ENCODE results near the gene DDX55. TPM values are rescaled to one million over a fixed set of nuclear protein-coding genes. Genes with fewer than 3 reads are reported as not detected.

The DDX55 gene
- polyA plus RNA-seq, 3 donors, result 6.6 to 32.9 (median 8.8) TPM

- intact Hi-C loops (cut with micrococcal nuclease), result no loop called here
- Mint-ChIP-seq H3K27ac (no peak overlapping the region), H3K36me3 (peaks cover 74 to 87% of the 10 kb centered on the region in 2 donors), H3K9me3 (no peaks in the 10 kb centered on the region), H3K4me3 (no peak overlapping the region), H3K4me1 (peaks cover 4% of the 10 kb centered on the region), H3K27me3 (ENCODE audit: low read depth in 3 of 3) (no peaks in the 10 kb centered on the region)
- Histone ChIP-seq H3K27ac (ENCODE audit: low read depth in 1 of 2, low read length in 2 of 2) (no peak overlapping the region), H3K27me3 (ENCODE audit: control insufficient read depth in 2 of 2, insufficient read depth in 2 of 2, low read length in 2 of 2) (no peaks in the 10 kb centered on the region), H3K4me2 (replicated peaks; ENCODE audit: extremely low read depth, low read length, poor library complexity, severe bottlenecking) (no peak overlapping the region), H3K4me3 (replicated peaks in 1 of 3; ENCODE audit: low read depth in 2 of 3, low read length in 3 of 3) (no peak overlapping the region), H3K9me3 (replicated peaks in 1 of 2; ENCODE audit: control insufficient read depth in 1 of 2, insufficient read depth in 1 of 2, low read length in 2 of 2) (no peaks in the 10 kb centered on the region), H2AFZ (ENCODE audit: insufficient read depth, low read depth, low read length, poor library complexity, severe bottlenecking) (no peak overlapping the region), H3K4me1 (ENCODE audit: control insufficient read depth in 1 of 2, insufficient read depth in 2 of 2, low read length in 2 of 2) (peaks cover 4 to 5% of the 10 kb centered on the region in 2 donors), H3K36me3 (replicated peaks in 1 of 2; ENCODE audit: control insufficient read depth in 1 of 2, insufficient read depth in 2 of 2, low read length in 2 of 2) (peaks cover 74 to 88% of the 10 kb centered on the region in 2 donors), H3K79me2 (ENCODE audit: insufficient read depth, low read length) (peaks cover 38% of the 10 kb centered on the region), H3K9ac (ENCODE audit: insufficient read depth, low read length, poor library complexity, severe bottlenecking) (no peak overlapping the region), H4K20me1 (ENCODE audit: insufficient read depth, low read length) (peaks cover 9% of the 10 kb centered on the region)
- TF ChIP-seq CTCF (IDR thresholded peaks at IDR 0.05), result no peak
- DNase-seq, result no peak
- WGBS (ENCODE audit: insufficient coverage), result 97% methylated on average over 4 of the region's 4 CpGs
Observed at GRCh38 chr12:123607756-123608155, 5.9 kb downstream of the DDX55 start.

GRCh38 chr12:123608182-123608581 is 6.3 kb downstream of the DDX55 start:
- H3K4me3 ChIP-seq (replicated peaks in 1 of 3; ENCODE audit: low read depth in 2 of 3, low read length in 3 of 3), result no peak overlapping the region
- no peak overlapping the region for H3K4me3 Mint-ChIP-seq
- no peak overlapping the region for H3K4me2 ChIP-seq (replicated peaks; ENCODE audit: extremely low read depth, low read length, poor library complexity, severe bottlenecking)
- H3K27ac Mint-ChIP-seq, result no peak overlapping the region
- no peaks in the 10 kb centered on the region for H3K27me3 Mint-ChIP-seq (ENCODE audit: low read depth in 3 of 3)
- H3K4me1 Mint-ChIP-seq, result no peaks in the 10 kb centered on the region
- no peaks in the 10 kb centered on the region for H3K27me3 ChIP-seq (ENCODE audit: control insufficient read depth in 2 of 2, insufficient read depth in 2 of 2, low read length in 2 of 2)
- 97% methylated on average over 6 of the region's 8 CpGs for whole genome bisulfite sequencing (ENCODE audit: insufficient coverage)
- no peaks in the 10 kb centered on the region for H3K9me3 ChIP-seq (replicated peaks in 1 of 2; ENCODE audit: control insufficient read depth in 1 of 2, insufficient read depth in 1 of 2, low read length in 2 of 2)
- peaks cover 78 to 92% of the 10 kb centered on the region in 2 donors for H3K36me3 Mint-ChIP-seq
- H2AFZ ChIP-seq (ENCODE audit: insufficient read depth, low read depth, low read length, poor library complexity, severe bottlenecking), result no peak overlapping the region
- intact Hi-C loops (cut with micrococcal nuclease), result no loop called here
- H4K20me1 ChIP-seq (ENCODE audit: insufficient read depth, low read length), result peaks cover 9% of the 10 kb centered on the region
- peaks cover 34% of the 10 kb centered on the region for H3K79me2 ChIP-seq (ENCODE audit: insufficient read depth, low read length)
- no peaks in the 10 kb centered on the region for H3K9me3 Mint-ChIP-seq
- H3K27ac ChIP-seq (ENCODE audit: low read depth in 1 of 2, low read length in 2 of 2), result no peak overlapping the region
- H3K9ac ChIP-seq (ENCODE audit: insufficient read depth, low read length, poor library complexity, severe bottlenecking), result no peak overlapping the region
- H3K36me3 ChIP-seq (replicated peaks in 1 of 2; ENCODE audit: control insufficient read depth in 1 of 2, insufficient read depth in 2 of 2, low read length in 2 of 2), result peaks cover 78 to 92% of the 10 kb centered on the region in 2 donors
- no peak for TF ChIP-seq CTCF (IDR thresholded peaks at IDR 0.05)
- DNase-seq, result no peak
- H3K4me1 ChIP-seq (ENCODE audit: control insufficient read depth in 1 of 2, insufficient read depth in 2 of 2, low read length in 2 of 2), result peaks cover under 1% of the 10 kb centered on the region in 2 donors
